H9 (cell line): ENCODE data around the gene BPGM. TPM values are rescaled to one million over a fixed set of nuclear protein-coding genes. Genes with fewer than 3 reads are reported as not detected.

ENCODE experiments used
- DNase-seq: peaks from one replicate; pipeline ENCODE4 v3.0.0-alpha.2; 2017
- H2AFZ ChIP-seq: one replicate; pipeline ENCODE4 v1.6.1; 2013; ENCODE audit warnings: mild to moderate bottlenecking, low read length, control low read depth, moderate library complexity
- H2AK5ac ChIP-seq: 2 replicates; pipeline ENCODE4 v1.6.1; 2013; ENCODE audit warnings: low read length, control low read depth, mixed read lengths; ENCODE audit not compliant: insufficient read length
- H2BK120ac ChIP-seq: one replicate; pipeline ENCODE4 v1.6.1; 2013; ENCODE audit warnings: low read depth, mild to moderate bottlenecking, low read length, control low read depth, inconsistent platforms; ENCODE audit not compliant: poor library complexity, severe bottlenecking
- H2BK12ac ChIP-seq: 2 replicates; pipeline ENCODE4 v1.6.1; 2013; ENCODE audit warnings: low read length, control low read depth, mixed read lengths, low read depth; ENCODE audit not compliant: insufficient read length
- H2BK15ac ChIP-seq: 2 replicates; pipeline ENCODE4 v1.6.1; 2013; ENCODE audit warnings: low read depth, low read length, control low read depth
- H2BK20ac ChIP-seq: one replicate; pipeline ENCODE4 v1.6.1; 2013; ENCODE audit warnings: low read depth, mild to moderate bottlenecking, low read length, control low read depth, inconsistent platforms; ENCODE audit not compliant: poor library complexity, severe bottlenecking
- H2BK5ac ChIP-seq: 2 replicates; pipeline ENCODE4 v1.6.1; 2013; ENCODE audit warnings: low read length, control low read depth, mixed read lengths; ENCODE audit not compliant: insufficient read length
- H3K14ac ChIP-seq: 2 replicates; pipeline ENCODE4 v1.6.1; 2013; ENCODE audit warnings: low read length, control low read depth; ENCODE audit not compliant: insufficient read depth
- H3K18ac ChIP-seq: 2 replicates; pipeline ENCODE4 v1.6.1; 2013; ENCODE audit warnings: low read depth, mild to moderate bottlenecking, mixed read lengths, low read length, control low read depth; ENCODE audit not compliant: insufficient read length
- H3K23ac ChIP-seq: 2 replicates; pipeline ENCODE4 v1.6.1; 2013; ENCODE audit warnings: low read length, control low read depth, mixed read lengths, low read depth; ENCODE audit not compliant: insufficient read length
- H3K23me2 ChIP-seq: 2 replicates; pipeline ENCODE4 v1.6.1; 2013; ENCODE audit warnings: low read depth, mild to moderate bottlenecking, mixed read lengths, low read length, control low read depth; ENCODE audit not compliant: insufficient read length, poor library complexity, severe bottlenecking
- H3K27ac ChIP-seq: 2 replicates; pipeline ENCODE4 v1.5.1; 2013; ENCODE audit warnings: low read length, control low read depth, mixed read lengths, low read depth; ENCODE audit not compliant: insufficient read length
- H3K27me3 ChIP-seq: 2 replicates; pipeline ENCODE4 v1.6.1; 2013; ENCODE audit warnings: low read length, control low read depth, inconsistent platforms; ENCODE audit not compliant: insufficient read depth
- H3K4ac ChIP-seq: 2 replicates; pipeline ENCODE4 v1.6.1; 2013; ENCODE audit warnings: low read depth, mild to moderate bottlenecking, control low read depth, inconsistent platforms, low read length, moderate library complexity
- H3K4me1 ChIP-seq: 2 replicates; pipeline ENCODE4 v1.6.1; 2013; ENCODE audit warnings: low read length, control low read depth, inconsistent platforms; ENCODE audit not compliant: insufficient read depth
- H3K4me2 ChIP-seq: 2 replicates; pipeline ENCODE4 v1.6.1; 2013; ENCODE audit warnings: low read length, control low read depth, mixed read lengths; ENCODE audit not compliant: insufficient read length, insufficient read depth
- H3K56ac ChIP-seq: 2 replicates; pipeline ENCODE4 v1.6.1; 2013; ENCODE audit warnings: low read depth, mild to moderate bottlenecking, mixed read lengths, low read length, control low read depth; ENCODE audit not compliant: insufficient read length
- H3K79me1 ChIP-seq: 2 replicates; pipeline ENCODE4 v1.6.1; 2013; ENCODE audit warnings: low read depth, mild to moderate bottlenecking, moderate library complexity, low read length, control low read depth, inconsistent platforms; ENCODE audit not compliant: insufficient read depth, poor library complexity, severe bottlenecking
- H3K79me2 ChIP-seq: 2 replicates; pipeline ENCODE4 v1.6.1; 2013; ENCODE audit warnings: low read length, control low read depth, inconsistent platforms; ENCODE audit not compliant: insufficient read depth
- H3K9ac ChIP-seq: 2 replicates; pipeline ENCODE4 v1.6.1; 2013; ENCODE audit warnings: low read length, control low read depth, mixed read lengths; ENCODE audit not compliant: insufficient read length; ENCODE audit errors: extremely low read depth
- H3K9me3 ChIP-seq: one replicate; pipeline ENCODE4 v1.6.1; 2013; ENCODE audit warnings: low read depth, low read length, inconsistent platforms; ENCODE audit not compliant: control insufficient read depth
- H3T11ph ChIP-seq: one replicate; pipeline ENCODE4 v1.6.1; 2013; ENCODE audit warnings: mild to moderate bottlenecking, low read length, control low read depth, inconsistent platforms
- H4K20me1 ChIP-seq: one replicate; pipeline ENCODE4 v1.6.1; 2013; ENCODE audit not compliant: control insufficient read depth, insufficient read length, insufficient read depth
- H4K5ac ChIP-seq: 2 replicates; pipeline ENCODE4 v1.6.1; 2013; ENCODE audit warnings: low read depth, mild to moderate bottlenecking, mixed read lengths, low read length, control low read depth; ENCODE audit not compliant: insufficient read length
- H4K8ac ChIP-seq: replicated peaks from 2 replicates; pipeline ENCODE4 v1.6.1; 2013; ENCODE audit warnings: low read length, control low read depth, mixed read lengths, low read depth; ENCODE audit not compliant: insufficient read length
- H4K91ac ChIP-seq: 2 replicates; pipeline ENCODE4 v1.6.1; 2013; ENCODE audit warnings: low read depth, mild to moderate bottlenecking, moderate library complexity, mixed read lengths, low read length, control low read depth; ENCODE audit not compliant: insufficient read length
- H3K27ac Mint-ChIP-seq, 3 experiments: 2 replicates in 2 of 3; 3 replicates in 1 of 3; pipeline ENCODE4 v1.8.0; 2020 to 2021; ENCODE audit warnings: mixed read lengths in 3 of 3, mild to moderate bottlenecking in 1 of 3, moderate library complexity in 1 of 3
- H3K27me3 Mint-ChIP-seq: 2 replicates; pipeline ENCODE4 v1.8.0; 2021; ENCODE audit warnings: low read depth, mild to moderate bottlenecking, moderate library complexity, mixed read lengths
- H3K36me3 Mint-ChIP-seq, 3 experiments: 2 replicates in 2 of 3; 3 replicates in 1 of 3; pipeline ENCODE4 v1.8.0; 2020 to 2021; ENCODE audit warnings: low read depth in 3 of 3, mixed read lengths in 3 of 3; ENCODE audit not compliant: insufficient read depth in 1 of 3
- H3K4me1 Mint-ChIP-seq, 2 experiments: 2 replicates each; pipeline ENCODE4 v1.8.0; 2020; ENCODE audit warnings: mixed read lengths in 2 of 2
- H3K4me3 Mint-ChIP-seq, 2 experiments: 2 replicates in 1 of 2; 3 replicates in 1 of 2; pipeline ENCODE4 v1.8.0; 2020 to 2021; ENCODE audit warnings: mild to moderate bottlenecking in 2 of 2, mixed read lengths in 2 of 2, moderate library complexity in 1 of 2
- H3K9me3 Mint-ChIP-seq, 2 experiments: 2 replicates in 1 of 2; 3 replicates in 1 of 2; pipeline ENCODE4 v1.8.0; 2020; ENCODE audit warnings: mild to moderate bottlenecking in 2 of 2, mixed read lengths in 2 of 2, moderate library complexity in 1 of 2
- WGBS: extraction: QIAGEN DNeasy Blood & Tissue Kit; methylation state at CpG from one replicate; pipeline ENCODE4 v1.1.7; 2013; ENCODE audit warnings: missing lambda C conversion rate, low lambda C conversion rate, mixed read lengths; ENCODE audit not compliant: insufficient read length; ENCODE audit errors: extremely low coverage; 5-methylcytosine and 5-hydroxymethylcytosine counted together
- total RNA-seq: library from RNA; stranded (reverse); gene quantifications from 2 replicates; pipeline ENCODE4 v1.2.1, GENCODE V29; 2021
- TF ChIP-seq, protein P1 (sequence below): fragments of 200-600 bp; sonication (generic); conservative IDR thresholded peaks from 3 replicates; pipeline ENCODE4 v1.8.0; 2021; ENCODE audit warnings: antibody characterized with exemption, mild to moderate bottlenecking

The BPGM gene
- total RNA-seq, 1 experiment from 2014 or later, result 14.4 TPM

DNA sequence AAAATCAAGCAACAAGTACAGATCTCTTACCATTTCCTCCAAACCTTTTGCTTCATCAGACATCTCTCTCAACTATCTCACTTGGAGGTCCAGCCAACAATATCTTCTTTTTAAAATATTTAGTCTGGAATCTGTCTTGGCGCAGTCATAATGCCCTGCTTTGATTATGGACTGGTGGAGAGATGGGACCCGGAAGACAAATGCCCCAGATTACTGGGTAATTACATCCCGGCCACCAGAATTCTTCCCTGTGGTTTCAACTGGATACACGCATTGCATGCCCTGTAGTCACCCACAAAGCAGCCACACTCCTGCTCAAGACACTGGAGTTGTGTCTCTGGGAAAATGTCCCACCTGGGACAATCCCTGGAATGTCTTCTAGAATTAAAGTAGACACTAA lies 65.5 kb downstream of the BPGM start:
- Histone ChIP-seq H3K23me2 (no peaks in the 10 kb centered on the region), H4K91ac (no peak overlapping the region), H3K79me2 (no peaks in the 10 kb centered on the region), H2BK120ac (no peak overlapping the region), H4K20me1 (no peaks in the 10 kb centered on the region), H3K4ac (no peak overlapping the region), H3K27me3 (no peaks in the 10 kb centered on the region), H3K4me1 (no peaks in the 10 kb centered on the region; the same call in 1 of the 2 replicates), H3K9ac (no peak overlapping the region), H3K14ac (no peak overlapping the region), H2AFZ (no peak overlapping the region), H3K79me1 (no peaks in the 10 kb centered on the region), H2BK20ac (no peak overlapping the region), H3T11ph (no peak overlapping the region), H4K8ac (no peak overlapping the region), H3K56ac (no peak overlapping the region), H3K18ac (no peak overlapping the region), H3K4me2 (no peak overlapping the region), H2BK12ac (no peak overlapping the region), H3K23ac (no peak overlapping the region), H2BK5ac (no peak overlapping the region), H2AK5ac (no peak overlapping the region), H3K27ac (no peak overlapping the region), H3K9me3 (no peaks in the 10 kb centered on the region), H2BK15ac (no peak overlapping the region), H4K5ac (no peak overlapping the region)
- no CpG with 5 or more reads among the region's 4 CpGs for WGBS
- no peak overlapping the region for H3K4me3 Mint-ChIP-seq
- H3K9me3 Mint-ChIP-seq, result no peaks in the 10 kb centered on the region
- H3K4me1 Mint-ChIP-seq, result peaks cover 0 to 7% of the 10 kb centered on the region in 2 experiments; a peak in 1 of 4 replicates
- TF ChIP-seq, protein P1, sequence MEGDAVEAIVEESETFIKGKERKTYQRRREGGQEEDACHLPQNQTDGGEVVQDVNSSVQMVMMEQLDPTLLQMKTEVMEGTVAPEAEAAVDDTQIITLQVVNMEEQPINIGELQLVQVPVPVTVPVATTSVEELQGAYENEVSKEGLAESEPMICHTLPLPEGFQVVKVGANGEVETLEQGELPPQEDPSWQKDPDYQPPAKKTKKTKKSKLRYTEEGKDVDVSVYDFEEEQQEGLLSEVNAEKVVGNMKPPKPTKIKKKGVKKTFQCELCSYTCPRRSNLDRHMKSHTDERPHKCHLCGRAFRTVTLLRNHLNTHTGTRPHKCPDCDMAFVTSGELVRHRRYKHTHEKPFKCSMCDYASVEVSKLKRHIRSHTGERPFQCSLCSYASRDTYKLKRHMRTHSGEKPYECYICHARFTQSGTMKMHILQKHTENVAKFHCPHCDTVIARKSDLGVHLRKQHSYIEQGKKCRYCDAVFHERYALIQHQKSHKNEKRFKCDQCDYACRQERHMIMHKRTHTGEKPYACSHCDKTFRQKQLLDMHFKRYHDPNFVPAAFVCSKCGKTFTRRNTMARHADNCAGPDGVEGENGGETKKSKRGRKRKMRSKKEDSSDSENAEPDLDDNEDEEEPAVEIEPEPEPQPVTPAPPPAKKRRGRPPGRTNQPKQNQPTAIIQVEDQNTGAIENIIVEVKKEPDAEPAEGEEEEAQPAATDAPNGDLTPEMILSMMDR, result no peak
- H3K27ac Mint-ChIP-seq, result no peak overlapping the region
- H3K27me3 Mint-ChIP-seq, result peaks cover 3% of the 10 kb centered on the region; the same call in 1 of the 2 replicates
- no peaks in the 10 kb centered on the region for H3K36me3 Mint-ChIP-seq
- no peak for DNase-seq
